ENCODE measurements around the gene CSMD2.

CSMD2 gene

GRCh38 chr1:33473900-33474299 lies 691.1 kb downstream of the CSMD2 start:
- peaks cover 23% of the 10 kb centered on the region for H3K4me1 ChIP-seq (ENCODE audit: control insufficient read depth, insufficient read depth, low read length)
- H3K4me2 ChIP-seq (ENCODE audit: low read length) = no peak overlapping the region
- H3K9ac ChIP-seq (ENCODE audit: low read depth, low read length) = no peak overlapping the region
- no peaks in the 10 kb centered on the region for H3K9me3 ChIP-seq (replicated peaks; ENCODE audit: low read length)
- H3K27me3 ChIP-seq (ENCODE audit: control insufficient read depth, insufficient read depth, low read length) = no peaks in the 10 kb centered on the region
- peak overlapping the region; percentile 78 for H3K4me3 ChIP-seq (ENCODE audit: low read length)
- peaks cover under 1% of the 10 kb centered on the region for H3K36me3 ChIP-seq (ENCODE audit: insufficient read depth, low read length)

- H3K9me3 ChIP-seq (replicated peaks; ENCODE audit: low read length) = no peaks in the 10 kb centered on the region
- peaks cover 31% of the 10 kb centered on the region for H3K4me1 ChIP-seq (ENCODE audit: control insufficient read depth, insufficient read depth, low read length)
- H3K4me3 ChIP-seq (ENCODE audit: low read length) = peak within 1 kb of the TSS; percentile 78
- H3K36me3 ChIP-seq (ENCODE audit: insufficient read depth, low read length) = no peaks in the 10 kb centered on the region
- no peaks in the 10 kb centered on the region for H3K27me3 ChIP-seq (ENCODE audit: control insufficient read depth, insufficient read depth, low read length)
- peak within 1 kb of the TSS; percentile 88 for H3K4me2 ChIP-seq (ENCODE audit: low read length)
- peak within 1 kb of the TSS; percentile 88 for H3K9ac ChIP-seq (ENCODE audit: low read depth, low read length)
Observed at GRCh38 chr1:33472269-33472980, 692.6 kb downstream of the CSMD2 start, which contains the start of gene ZSCAN20. ZSCAN20 (plus strand) TSS chr1:33472645; CDS start chr1:33479289, 6,644 bp downstream.

- peak overlapping the region; percentile 58 for H3K9ac ChIP-seq (ENCODE audit: low read depth, low read length)
- H3K4me3 ChIP-seq (ENCODE audit: low read length) = no peak overlapping the region
- no peaks in the 10 kb centered on the region for H3K27me3 ChIP-seq (ENCODE audit: control insufficient read depth, insufficient read depth, low read length)
- no peak overlapping the region for H3K4me2 ChIP-seq (ENCODE audit: low read length)
- no peaks in the 10 kb centered on the region for H3K9me3 ChIP-seq (replicated peaks; ENCODE audit: low read length)
- no peaks in the 10 kb centered on the region for H3K36me3 ChIP-seq (ENCODE audit: insufficient read depth, low read length)
- H3K4me1 ChIP-seq (ENCODE audit: control insufficient read depth, insufficient read depth, low read length) = peaks cover 31% of the 10 kb centered on the region
Observed at GRCh38 chr1:33471416-33471815, 693.6 kb downstream of the CSMD2 start.

GRCh38 chr1:33470495-33471012 lies 694.5 kb downstream of the CSMD2 start:
- no peaks in the 10 kb centered on the region for H3K36me3 ChIP-seq (ENCODE audit: insufficient read depth, low read length)
- no peak overlapping the region for H3K4me3 ChIP-seq (ENCODE audit: low read length)
- no peaks in the 10 kb centered on the region for H3K9me3 ChIP-seq (replicated peaks; ENCODE audit: low read length)
- no peaks in the 10 kb centered on the region for H3K27me3 ChIP-seq (ENCODE audit: control insufficient read depth, insufficient read depth, low read length)
- peaks cover 36% of the 10 kb centered on the region for H3K4me1 ChIP-seq (ENCODE audit: control insufficient read depth, insufficient read depth, low read length)
- peak overlapping the region; percentile 15 for H3K4me2 ChIP-seq (ENCODE audit: low read length)
- H3K9ac ChIP-seq (ENCODE audit: low read depth, low read length) = peak overlapping the region; percentile 11

- no peak overlapping the region for H3K4me3 ChIP-seq (ENCODE audit: low read length)
- H3K4me1 ChIP-seq (ENCODE audit: control insufficient read depth, insufficient read depth, low read length) = peaks cover 36% of the 10 kb centered on the region
- H3K9ac ChIP-seq (ENCODE audit: low read depth, low read length) = no peak overlapping the region
- H3K27me3 ChIP-seq (ENCODE audit: control insufficient read depth, insufficient read depth, low read length) = no peaks in the 10 kb centered on the region
- no peaks in the 10 kb centered on the region for H3K9me3 ChIP-seq (replicated peaks; ENCODE audit: low read length)
- H3K36me3 ChIP-seq (ENCODE audit: insufficient read depth, low read length) = no peaks in the 10 kb centered on the region
- no peak overlapping the region for H3K4me2 ChIP-seq (ENCODE audit: low read length)
Observed at GRCh38 chr1:33469691-33470090, 695.3 kb downstream of the CSMD2 start.

GRCh38 chr1:33468967-33469366 lies 696.1 kb downstream of the CSMD2 start:
- Histone ChIP-seq H3K9ac (ENCODE audit: low read depth, low read length) (no peak overlapping the region), H3K4me2 (ENCODE audit: low read length) (no peak overlapping the region), H3K4me1 (ENCODE audit: control insufficient read depth, insufficient read depth, low read length) (peaks cover 36% of the 10 kb centered on the region)

GRCh38 chr1:33468531-33468930 lies 696.5 kb downstream of the CSMD2 start:
- H3K9ac ChIP-seq (ENCODE audit: low read depth, low read length) = no peak overlapping the region
- H3K27me3 ChIP-seq (ENCODE audit: control insufficient read depth, insufficient read depth, low read length) = no peaks in the 10 kb centered on the region
- no peaks in the 10 kb centered on the region for H3K36me3 ChIP-seq (ENCODE audit: insufficient read depth, low read length)
- no peaks in the 10 kb centered on the region for H3K9me3 ChIP-seq (replicated peaks; ENCODE audit: low read length)
- no peak overlapping the region for H3K4me3 ChIP-seq (ENCODE audit: low read length)
- H3K4me1 ChIP-seq (ENCODE audit: control insufficient read depth, insufficient read depth, low read length) = peaks cover 34% of the 10 kb centered on the region
- no peak overlapping the region for H3K4me2 ChIP-seq (ENCODE audit: low read length)

More at GRCh38 chr1:33468967-33469366, 696.1 kb downstream of the CSMD2 start:
- no peaks in the 10 kb centered on the region for H3K9me3 ChIP-seq (replicated peaks; ENCODE audit: low read length)
- no peaks in the 10 kb centered on the region for H3K36me3 ChIP-seq (ENCODE audit: insufficient read depth, low read length)
- no peak overlapping the region for H3K4me3 ChIP-seq (ENCODE audit: low read length)
- H3K27me3 ChIP-seq (ENCODE audit: control insufficient read depth, insufficient read depth, low read length) = no peaks in the 10 kb centered on the region

GRCh38 chr1:33468011-33468410 lies 697.0 kb downstream of the CSMD2 start:
- Histone ChIP-seq H3K4me3 (ENCODE audit: low read length) (no peak overlapping the region), H3K4me2 (ENCODE audit: low read length) (no peak overlapping the region), H3K9ac (ENCODE audit: low read depth, low read length) (no peak overlapping the region), H3K36me3 (ENCODE audit: insufficient read depth, low read length) (no peaks in the 10 kb centered on the region), H3K9me3 (replicated peaks; ENCODE audit: low read length) (no peaks in the 10 kb centered on the region), H3K4me1 (ENCODE audit: control insufficient read depth, insufficient read depth, low read length) (peaks cover 28% of the 10 kb centered on the region), H3K27me3 (ENCODE audit: control insufficient read depth, insufficient read depth, low read length) (no peaks in the 10 kb centered on the region)

- Histone ChIP-seq H3K4me2 (ENCODE audit: low read length) (no peak overlapping the region), H3K9ac (ENCODE audit: low read depth, low read length) (no peak overlapping the region), H3K9me3 (replicated peaks; ENCODE audit: low read length) (no peaks in the 10 kb centered on the region), H3K4me3 (ENCODE audit: low read length) (no peak overlapping the region), H3K4me1 (ENCODE audit: control insufficient read depth, insufficient read depth, low read length) (peaks cover 21% of the 10 kb centered on the region), H3K36me3 (ENCODE audit: insufficient read depth, low read length) (no peaks in the 10 kb centered on the region), H3K27me3 (ENCODE audit: control insufficient read depth, insufficient read depth, low read length) (no peaks in the 10 kb centered on the region)
Observed at GRCh38 chr1:33466159-33466558, 698.9 kb downstream of the CSMD2 start.

GRCh38 chr1:33465316-33465715 lies 699.7 kb downstream of the CSMD2 start:
- Histone ChIP-seq H3K4me1 (ENCODE audit: control insufficient read depth, insufficient read depth, low read length) (peaks cover 16% of the 10 kb centered on the region), H3K9ac (ENCODE audit: low read depth, low read length) (no peak overlapping the region), H3K27me3 (ENCODE audit: control insufficient read depth, insufficient read depth, low read length) (no peaks in the 10 kb centered on the region), H3K4me2 (ENCODE audit: low read length) (no peak overlapping the region), H3K4me3 (ENCODE audit: low read length) (no peak overlapping the region), H3K9me3 (replicated peaks; ENCODE audit: low read length) (no peaks in the 10 kb centered on the region), H3K36me3 (ENCODE audit: insufficient read depth, low read length) (no peaks in the 10 kb centered on the region)

- Histone ChIP-seq H3K4me3 (ENCODE audit: low read length) (no peak overlapping the region), H3K9ac (ENCODE audit: low read depth, low read length) (no peak overlapping the region), H3K4me2 (ENCODE audit: low read length) (no peak overlapping the region), H3K4me1 (ENCODE audit: control insufficient read depth, insufficient read depth, low read length) (peaks cover 22% of the 10 kb centered on the region), H3K27me3 (ENCODE audit: control insufficient read depth, insufficient read depth, low read length) (no peaks in the 10 kb centered on the region), H3K36me3 (ENCODE audit: insufficient read depth, low read length) (no peaks in the 10 kb centered on the region), H3K9me3 (replicated peaks; ENCODE audit: low read length) (no peaks in the 10 kb centered on the region)
Observed at GRCh38 chr1:33464552-33464951, 700.5 kb downstream of the CSMD2 start.

Data from skeletal muscle satellite cell (primary cell).